ENCODE results near the gene AJAP1.

GRCh38 chr1:4796161-4797015 is 142.0 kb downstream of the AJAP1 start:
- TF ChIP-seq CTCF (IDR thresholded peaks at IDR 0.05) = no peak
- TF ChIP-seq POLR2AphosphoS5 (IDR thresholded peaks at IDR 0.05) = no peak
- no peak for TF ChIP-seq POLR2A (IDR thresholded peaks at IDR 0.05)
- no peak for TF ChIP-seq EP300 (IDR thresholded peaks at IDR 0.05)
